GM15510 (cell line): ENCODE measurements around the gene NR6A1.

ENCODE experiments used
- POLR2A ChIP-seq: IDR thresholded peaks from 3 replicates; pipeline ENCODE4 v1.6.1; 2011; ENCODE audit warnings: borderline replicate concordance; ENCODE audit not compliant: insufficient read length; ENCODE audit errors: extremely low read depth

The NR6A1 gene

DNA sequence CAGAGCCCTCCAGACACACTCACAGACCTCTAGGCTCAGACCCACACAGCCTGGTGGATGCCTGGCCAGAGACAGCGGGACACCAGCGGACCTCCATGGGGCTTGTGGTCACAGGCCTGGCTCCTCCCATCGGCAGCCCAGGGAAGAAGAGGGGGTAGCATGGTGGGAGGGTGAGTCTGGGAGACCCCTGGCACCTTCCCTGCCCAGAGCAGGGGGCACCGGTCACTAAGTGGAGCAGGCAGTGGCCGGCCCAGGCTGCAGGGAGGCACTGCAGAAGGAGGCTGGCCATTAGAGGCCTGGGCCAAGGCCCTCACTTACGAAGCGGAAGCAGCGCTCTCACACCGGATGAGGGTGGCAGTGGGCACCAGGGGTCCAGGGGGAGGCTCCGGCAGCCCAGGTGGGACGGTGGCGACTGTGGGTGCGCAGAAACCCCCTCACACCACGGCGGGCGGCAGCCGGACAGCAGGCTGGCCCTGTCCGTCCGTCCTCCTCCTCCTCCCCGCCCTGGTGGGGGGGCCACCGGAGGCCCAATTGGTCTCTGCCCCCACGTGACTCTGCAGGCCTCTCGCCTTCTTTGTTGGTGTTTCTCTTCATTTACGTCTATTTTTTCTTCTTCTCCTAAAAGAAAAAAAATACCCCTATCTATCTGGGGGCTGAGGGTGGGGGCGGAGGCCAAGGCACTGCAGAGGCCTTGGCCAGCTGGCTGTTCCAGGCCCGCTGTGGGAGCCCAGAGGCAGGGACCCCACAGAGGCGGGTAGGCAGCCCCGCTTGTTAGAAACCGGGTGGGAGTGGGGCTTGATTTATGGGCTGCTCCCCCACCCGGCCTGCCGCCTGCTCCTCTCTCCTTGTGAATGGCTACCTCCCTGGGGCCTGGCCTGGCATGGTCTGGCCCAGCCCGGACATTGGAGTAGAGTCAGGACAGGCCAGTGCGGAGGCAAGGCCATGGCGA, 263.9 kb downstream of the NR6A1 start, which contains the start of gene NR5A1:
Gene NR5A1 (minus strand): TSS at position 469 of the 949 bp plus-strand sequence. CDS start 4,004 bp downstream, outside the sequence.
- no peak for TF ChIP-seq POLR2A

DNA sequence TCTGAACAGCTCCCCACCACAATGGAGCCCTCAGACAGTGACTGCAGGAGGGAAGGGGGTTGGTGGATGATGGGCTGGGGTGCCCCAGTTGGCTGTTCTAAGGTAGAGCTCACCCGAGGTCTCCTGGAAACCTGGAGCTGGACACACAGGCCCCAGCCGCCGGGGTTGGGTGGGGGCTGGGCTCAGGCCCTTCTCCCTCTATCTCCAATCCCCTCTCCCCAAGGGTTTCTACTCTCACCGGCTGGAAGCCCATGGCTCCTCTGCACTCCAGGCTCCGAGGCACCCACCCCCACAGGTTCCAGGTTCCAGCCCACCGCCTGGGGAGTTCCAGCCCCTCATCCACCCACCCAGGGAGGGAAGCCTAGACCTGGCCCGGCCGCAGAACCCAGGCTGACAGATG, 264.7 kb downstream of the NR6A1 start:
- no peak for TF ChIP-seq POLR2A

- TF ChIP-seq POLR2A: no peak
Measured at GRCh38 chr9:124505901-124506346, 265.2 kb downstream of the NR6A1 start.

GRCh38 chr9:124505006-124505900, 265.9 kb downstream of the NR6A1 start:
- no peak for TF ChIP-seq POLR2A

DNA sequence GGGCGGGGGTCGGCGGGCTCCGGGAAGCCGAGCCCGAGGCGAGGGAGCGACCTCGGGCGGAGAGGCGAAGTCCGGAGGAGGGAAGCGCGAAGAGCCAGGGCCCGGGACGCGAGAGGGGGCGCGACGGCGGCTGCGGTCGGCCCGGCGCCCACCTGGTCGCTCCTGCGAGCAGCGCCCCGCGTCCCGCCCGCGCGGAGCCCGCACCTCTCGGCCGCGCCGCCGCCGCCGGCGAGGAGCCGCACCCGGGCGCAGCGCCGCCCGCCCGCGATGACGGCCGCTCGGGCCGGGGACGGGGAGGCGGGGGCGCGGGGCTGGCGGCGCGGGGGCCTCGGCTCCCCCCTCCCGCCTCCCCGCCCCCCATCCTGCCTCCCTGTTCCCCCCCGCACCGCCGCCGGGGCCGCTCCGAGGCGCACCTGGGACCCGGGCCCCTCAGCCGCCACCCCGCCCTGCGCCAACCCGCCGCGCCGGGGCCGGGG, 266.5 kb downstream of the NR6A1 start:
- no peak for TF ChIP-seq POLR2A

- no peak for TF ChIP-seq POLR2A
Measured at GRCh38 chr9:124503713-124504529, 267.2 kb downstream of the NR6A1 start.

DNA sequence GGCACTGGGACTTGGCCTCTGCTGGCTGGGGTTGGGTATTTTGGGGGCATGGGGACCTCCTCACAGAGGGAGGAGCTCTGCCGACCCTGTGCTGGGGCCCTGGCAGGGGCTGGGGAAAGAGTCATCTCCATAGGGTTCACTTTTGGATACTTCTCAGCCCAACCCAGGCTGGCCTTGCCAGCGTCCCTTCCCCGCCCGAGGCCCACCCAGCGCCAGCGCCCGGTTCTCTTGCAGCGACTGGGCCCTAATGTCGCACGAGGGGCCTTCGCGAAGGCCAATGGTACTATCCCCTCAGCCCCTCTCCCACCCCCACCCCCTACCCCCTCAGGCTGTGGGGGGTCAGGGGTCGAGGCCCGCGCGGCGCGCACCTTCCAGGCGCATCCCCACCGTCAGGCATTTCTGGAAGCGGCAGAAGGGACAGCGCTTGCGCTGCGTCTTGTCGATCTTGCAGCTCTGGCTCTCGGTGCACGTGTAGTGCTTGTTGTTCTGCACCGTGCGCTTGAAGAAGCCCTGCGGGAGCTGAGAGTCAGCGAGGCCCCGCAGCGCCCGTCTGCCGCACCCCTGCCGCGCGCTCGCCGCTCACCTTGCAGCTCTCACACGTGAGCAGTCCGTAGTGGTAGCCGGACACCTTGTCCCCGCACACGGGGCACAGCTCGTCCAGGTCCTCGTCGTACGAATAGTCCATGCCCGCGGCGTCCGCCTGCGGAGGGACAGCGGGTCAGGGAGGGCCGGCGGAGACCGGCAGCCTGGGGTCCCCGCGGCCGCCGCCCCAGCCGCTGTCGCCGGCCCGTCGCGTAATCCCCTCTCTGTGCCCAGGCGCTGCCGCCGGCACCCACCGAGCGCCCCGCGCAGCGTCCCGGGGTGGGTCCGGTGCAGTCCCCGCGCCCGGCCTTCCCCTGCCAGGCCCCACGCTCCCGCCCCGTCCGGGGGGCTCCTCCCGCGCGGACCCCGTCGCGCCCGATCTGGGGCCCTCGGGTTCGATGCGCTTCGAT, 268.1 kb downstream of the NR6A1 start:
- TF ChIP-seq POLR2A: no peak

GRCh38 chr9:124501771-124502320, 269.3 kb downstream of the NR6A1 start:
- TF ChIP-seq POLR2A: no peak

DNA sequence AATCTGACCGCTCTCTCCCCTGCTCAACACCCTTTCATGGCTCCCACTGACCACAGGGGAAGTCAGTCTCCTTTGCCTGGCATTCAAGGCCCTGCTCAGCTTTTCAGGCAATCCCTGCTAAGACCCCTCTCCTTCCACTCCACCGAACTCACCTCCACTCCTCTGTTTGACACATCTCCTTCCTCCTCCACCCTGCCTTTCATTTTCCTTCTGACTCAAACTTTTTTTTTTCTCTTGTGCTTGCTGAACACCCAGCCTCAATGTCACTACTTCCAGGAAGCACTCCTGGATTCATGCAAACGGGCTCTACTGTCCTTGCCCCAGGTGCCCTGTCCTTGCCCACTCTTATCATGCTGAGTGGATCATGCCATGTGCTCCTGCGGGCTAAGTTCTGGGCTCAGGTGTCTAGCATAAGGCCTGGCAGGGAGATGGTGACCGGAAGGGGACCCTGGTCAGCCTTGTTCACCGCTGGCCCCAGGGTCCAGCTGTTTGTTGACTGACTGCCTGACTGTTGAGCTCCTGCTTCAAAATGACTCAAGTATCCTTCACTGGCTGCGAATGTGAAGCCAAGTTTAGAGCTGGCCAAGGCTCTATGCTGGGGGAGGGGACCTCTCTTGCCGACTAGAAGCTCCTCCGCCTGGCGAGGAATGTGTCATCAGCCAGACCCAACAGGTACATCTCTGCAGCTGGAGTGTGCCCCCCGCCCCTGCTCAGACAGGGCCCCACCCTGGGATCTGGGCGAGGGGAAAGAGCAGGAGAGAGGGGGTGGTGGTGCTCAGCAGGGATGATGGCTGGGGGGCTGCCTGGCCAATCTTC, 270.1 kb downstream of the NR6A1 start:
- TF ChIP-seq POLR2A: no peak

- TF ChIP-seq POLR2A: no peak
Measured at GRCh38 chr9:124500028-124500795, 270.9 kb downstream of the NR6A1 start.

DNA sequence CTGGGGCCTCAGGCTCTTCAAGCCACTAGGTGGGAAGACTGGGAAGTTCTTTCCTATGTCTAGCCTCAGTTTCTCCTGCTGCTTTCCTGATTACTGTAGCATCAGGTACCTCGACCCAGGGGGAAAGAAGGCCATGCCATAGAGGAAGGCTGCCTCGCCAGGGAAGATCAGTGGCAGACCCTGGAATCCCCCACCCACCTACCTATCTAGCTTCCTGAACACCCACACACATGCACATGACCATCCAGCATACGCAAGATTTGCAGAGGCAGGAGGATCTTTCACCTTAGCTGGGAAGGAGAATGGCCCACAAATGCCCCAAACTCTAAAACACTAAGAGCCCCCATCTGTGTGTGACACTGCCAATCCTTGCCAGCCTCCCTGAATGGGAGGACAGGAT, 271.9 kb downstream of the NR6A1 start:
- TF ChIP-seq POLR2A: no peak
